GM19452 (cell line): Measurements from ENCODE around the gene DNAH8.
"Not testable (repeated sequence)": the region's sequence is repeated elsewhere in the genome, so short reads cannot be mapped to it uniquely, and the experiment has no call there.

Experiments used
- ATAC-seq: cut with Tn5 transposase; IDR thresholded peaks from one replicate; pipeline ENCODE4 v1.9.1; 2021; ENCODE audit not compliant: unreplicated experiment

The DNAH8 gene

GRCh38 chr6:38882157-38882556, 167.0 kb downstream of the DNAH8 start:
- no peak for ATAC-seq

GRCh38 chr6:38897507-38897906, 182.4 kb downstream of the DNAH8 start:
- no peak for ATAC-seq

- no peak for ATAC-seq
These were observed 186.9 kb downstream of the DNAH8 start for GRCh38 chr6:38901802-38902522.

GRCh38 chr6:38906582-38906981, 191.5 kb downstream of the DNAH8 start:
- no peak for ATAC-seq

- ATAC-seq, result no peak
These were observed 192.2 kb downstream of the DNAH8 start for GRCh38 chr6:38907264-38907663.

GRCh38 chr6:38909015-38909730, 194.1 kb downstream of the DNAH8 start:
- ATAC-seq, result no peak

GRCh38 chr6:38910207-38910606, 195.1 kb downstream of the DNAH8 start:
- no peak for ATAC-seq

- no peak for ATAC-seq
These were observed 197.3 kb downstream of the DNAH8 start for GRCh38 chr6:38912378-38912777.

GRCh38 chr6:38915205-38915925, 200.3 kb downstream of the DNAH8 start:
- no peak for ATAC-seq

GRCh38 chr6:38921540-38921939, 206.4 kb downstream of the DNAH8 start:
- ATAC-seq, result not testable (repeated sequence)

GRCh38 chr6:38924791-38925509, 209.8 kb downstream of the DNAH8 start:
- no peak for ATAC-seq

GRCh38 chr6:38929560-38929959, 214.4 kb downstream of the DNAH8 start:
- ATAC-seq, result no peak

GRCh38 chr6:38933426-38933825, 218.3 kb downstream of the DNAH8 start:
- no peak for ATAC-seq

- ATAC-seq, result no peak
These were observed 219.9 kb downstream of the DNAH8 start for GRCh38 chr6:38935051-38935450.

- no peak for ATAC-seq
These were observed 222.9 kb downstream of the DNAH8 start for GRCh38 chr6:38937839-38938613.

GRCh38 chr6:38938741-38939140, 223.6 kb downstream of the DNAH8 start:
- ATAC-seq, result no peak

GRCh38 chr6:38942442-38942841, 227.3 kb downstream of the DNAH8 start:
- ATAC-seq, result no peak

- ATAC-seq, result no peak
These were observed 227.9 kb downstream of the DNAH8 start for GRCh38 chr6:38942965-38943364.

- ATAC-seq, result no peak
These were observed 228.9 kb downstream of the DNAH8 start for GRCh38 chr6:38943964-38944363.

GRCh38 chr6:38944655-38945279, 229.7 kb downstream of the DNAH8 start:
- no peak for ATAC-seq
